Smooth muscle cell (in vitro differentiated cells): Measurements from ENCODE around the gene NEUROD6. TPM values are rescaled to one million over a fixed set of nuclear protein-coding genes. Genes with fewer than 3 reads are reported as not detected.

ENCODE experiments used
- DNase-seq: peaks from one replicate; lab custom pipeline; 2025; ENCODE audit not compliant: unreplicated experiment; lab: John Stamatoyannopoulos, UW
- H2AFZ ChIP-seq: fragments of 200-600 bp; sonication (generic); 2 replicates; pipeline ENCODE4 v1.6.0; 2016; ENCODE audit warnings: antibody characterized with exemption, low read depth, mild to moderate bottlenecking
- H3F3A ChIP-seq: fragments of 200-600 bp; sonication (generic); 2 replicates; pipeline ENCODE4 v1.6.0; 2017; ENCODE audit warnings: antibody characterized with exemption, low read depth
- H3K27ac ChIP-seq: fragments of 200-600 bp; sonication (generic); 2 replicates; pipeline ENCODE4 v1.5.1; 2016; ENCODE audit warnings: low read depth, mild to moderate bottlenecking
- H3K27me3 ChIP-seq: fragments of 200-600 bp; sonication (generic); 2 replicates; pipeline ENCODE4 v1.6.1; 2016; ENCODE audit warnings: low read depth, mild to moderate bottlenecking
- H3K36me3 ChIP-seq: fragments of 200-600 bp; sonication (generic); 2 replicates; pipeline ENCODE4 v1.5.1; 2016; ENCODE audit warnings: low read depth
- H3K4me1 ChIP-seq: fragments of 200-600 bp; sonication (generic); 2 replicates; pipeline ENCODE4 v1.5.1; 2016; ENCODE audit warnings: low read depth
- H3K4me2 ChIP-seq: fragments of 200-600 bp; sonication (generic); 2 replicates; pipeline ENCODE4 v1.6.0; 2016; ENCODE audit warnings: mild to moderate bottlenecking
- H3K4me3 ChIP-seq: fragments of 200-600 bp; sonication (generic); 2 replicates; pipeline ENCODE4 v1.5.1; 2016; ENCODE audit warnings: mild to moderate bottlenecking
- H3K79me2 ChIP-seq: fragments of 200-600 bp; sonication (generic); 2 replicates; pipeline ENCODE4 v1.6.0; 2016; ENCODE audit warnings: low read depth, mild to moderate bottlenecking
- H3K9ac ChIP-seq: fragments of 200-600 bp; sonication (generic); 2 replicates; pipeline ENCODE4 v1.6.0; 2016; ENCODE audit warnings: low read depth
- H3K9me3 ChIP-seq: fragments of 200-600 bp; sonication (generic); replicated peaks from 2 replicates; pipeline ENCODE4 v1.5.1; 2016; ENCODE audit warnings: low read depth
- H4K20me1 ChIP-seq: fragments of 200-600 bp; sonication (generic); 2 replicates; pipeline ENCODE4 v1.6.0; 2016; ENCODE audit warnings: low read depth
- WGBS: methylation state at CpG from one replicate; pipeline ENCODE4 v1.1.7; 2016; ENCODE audit warnings: low lambda C conversion rate; 5-methylcytosine and 5-hydroxymethylcytosine counted together
- polyA plus RNA-seq: library from polyadenylated mRNA; unstranded; fragments of >200 nt; fragmentation: Nextera tagmentation; extraction: Ambion mirVana; gene quantifications from 2 replicates; pipeline ENCODE4 v1.2.1, GENCODE V29; 2016
- total RNA-seq: library from RNA; depleted of rRNA; stranded (reverse); fragments of >200 nt; gene quantifications from 2 replicates; pipeline ENCODE4 v1.2.3, GENCODE V29; 2014
- TF ChIP-seq, protein P1 (sequence below): fragments of 200-600 bp; sonication (generic); IDR thresholded peaks from 2 replicates; pipeline ENCODE4 v1.5.1; 2017; ENCODE audit warnings: borderline replicate concordance, mild to moderate bottlenecking, antibody characterized with exemption; ENCODE audit not compliant: insufficient read depth, poor library complexity, severe bottlenecking

NEUROD6 gene
- total and polyA plus RNA-seq, 2 experiments from 2014 or later: not detected

DNA sequence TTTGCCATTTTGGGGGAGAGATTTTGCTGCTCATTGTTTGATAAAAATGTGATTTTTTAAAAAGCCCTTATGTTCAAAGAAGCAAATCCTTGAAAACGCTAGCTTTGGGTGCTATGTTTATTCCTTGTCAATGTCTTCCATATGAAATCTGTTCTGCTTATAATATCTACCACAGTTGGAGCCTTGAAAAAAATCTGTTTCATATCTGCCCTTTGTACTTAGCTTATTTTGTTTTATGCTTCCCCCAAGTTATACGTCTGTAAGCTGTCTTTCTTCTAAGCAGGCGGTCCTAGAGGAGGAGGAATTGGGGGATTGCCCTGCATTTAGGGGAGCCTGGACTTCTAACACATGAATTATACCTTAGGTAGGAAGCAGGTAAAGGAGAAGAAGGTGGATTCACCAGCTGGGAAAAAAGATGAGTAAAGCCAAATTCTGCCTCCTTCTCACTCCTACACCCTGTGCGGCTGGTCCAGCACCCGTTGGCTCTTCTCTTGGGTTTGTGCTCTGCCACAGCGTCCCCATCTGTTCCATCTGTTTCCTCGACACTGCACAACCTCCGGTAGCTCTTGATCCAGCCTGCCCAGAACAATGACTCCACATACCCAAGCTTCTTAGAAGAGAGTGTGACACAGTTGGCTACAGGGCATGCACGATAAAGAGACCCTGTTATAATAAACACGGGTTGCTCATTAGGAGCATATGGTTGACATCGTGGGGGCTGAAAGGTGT is 31.9 kb upstream of the NEUROD6 start:
- Histone ChIP-seq H3K9ac (no peak overlapping the region), H3K9me3 (no peaks in the 10 kb centered on the region), H3K36me3 (no peaks in the 10 kb centered on the region), H3K79me2 (no peaks in the 10 kb centered on the region), H3K4me3 (no peak overlapping the region), H3K4me1 (no peaks in the 10 kb centered on the region), H3K27ac (no peak overlapping the region), H4K20me1 (no peaks in the 10 kb centered on the region), H3K4me2 (no peak overlapping the region), H3F3A (no peaks in the 10 kb centered on the region), H2AFZ (no peak overlapping the region), H3K27me3 (peaks cover 26% of the 10 kb centered on the region)
- TF ChIP-seq, protein P1, sequence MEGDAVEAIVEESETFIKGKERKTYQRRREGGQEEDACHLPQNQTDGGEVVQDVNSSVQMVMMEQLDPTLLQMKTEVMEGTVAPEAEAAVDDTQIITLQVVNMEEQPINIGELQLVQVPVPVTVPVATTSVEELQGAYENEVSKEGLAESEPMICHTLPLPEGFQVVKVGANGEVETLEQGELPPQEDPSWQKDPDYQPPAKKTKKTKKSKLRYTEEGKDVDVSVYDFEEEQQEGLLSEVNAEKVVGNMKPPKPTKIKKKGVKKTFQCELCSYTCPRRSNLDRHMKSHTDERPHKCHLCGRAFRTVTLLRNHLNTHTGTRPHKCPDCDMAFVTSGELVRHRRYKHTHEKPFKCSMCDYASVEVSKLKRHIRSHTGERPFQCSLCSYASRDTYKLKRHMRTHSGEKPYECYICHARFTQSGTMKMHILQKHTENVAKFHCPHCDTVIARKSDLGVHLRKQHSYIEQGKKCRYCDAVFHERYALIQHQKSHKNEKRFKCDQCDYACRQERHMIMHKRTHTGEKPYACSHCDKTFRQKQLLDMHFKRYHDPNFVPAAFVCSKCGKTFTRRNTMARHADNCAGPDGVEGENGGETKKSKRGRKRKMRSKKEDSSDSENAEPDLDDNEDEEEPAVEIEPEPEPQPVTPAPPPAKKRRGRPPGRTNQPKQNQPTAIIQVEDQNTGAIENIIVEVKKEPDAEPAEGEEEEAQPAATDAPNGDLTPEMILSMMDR: no peak
- WGBS: 87% methylated on average over 11 of the region's 11 CpGs
- DNase-seq: no peak

GRCh38 chr7:31371621-31372020 is 31.1 kb upstream of the NEUROD6 start:
- 71% methylated on average over 2 of the region's 2 CpGs for whole genome bisulfite sequencing
- DNase-seq: no peak
- no peaks in the 10 kb centered on the region for H3K79me2 ChIP-seq

GRCh38 chr7:31370609-31371008 is 30.1 kb upstream of the NEUROD6 start:
- H3K79me2 ChIP-seq: no peaks in the 10 kb centered on the region
- 66% methylated on average over 3 of the region's 3 CpGs for WGBS
- no peak for DNase-seq

More at GRCh38 chr7:31371621-31372020, 31.1 kb upstream of the NEUROD6 start:
- TF ChIP-seq, protein P1: no peak
- Histone ChIP-seq H3K27ac (no peak overlapping the region), H3F3A (no peaks in the 10 kb centered on the region), H3K9ac (no peak overlapping the region), H3K9me3 (no peaks in the 10 kb centered on the region), H3K4me1 (no peaks in the 10 kb centered on the region), H4K20me1 (no peaks in the 10 kb centered on the region), H3K27me3 (peaks cover 26% of the 10 kb centered on the region), H3K4me3 (no peak overlapping the region), H3K4me2 (no peak overlapping the region), H3K36me3 (no peaks in the 10 kb centered on the region), H2AFZ (no peak overlapping the region)

More at GRCh38 chr7:31370609-31371008, 30.1 kb upstream of the NEUROD6 start:
- no peak overlapping the region for H2AFZ ChIP-seq
- peaks cover 26% of the 10 kb centered on the region for H3K27me3 ChIP-seq
- no peak overlapping the region for H3K4me2 ChIP-seq
- H3K4me1 ChIP-seq: no peaks in the 10 kb centered on the region
- no peaks in the 10 kb centered on the region for H3K36me3 ChIP-seq
- no peak overlapping the region for H3K27ac ChIP-seq
- no peaks in the 10 kb centered on the region for H3K9me3 ChIP-seq
- H3F3A ChIP-seq: no peaks in the 10 kb centered on the region
- H3K9ac ChIP-seq: no peak overlapping the region
- no peak overlapping the region for H3K4me3 ChIP-seq
- no peaks in the 10 kb centered on the region for H4K20me1 ChIP-seq
- TF ChIP-seq, protein P1: no peak
